Testis (tissue), 3 donors: ENCODE measurements around the gene CRTC2. TPM values are rescaled to one million over a fixed set of nuclear protein-coding genes. Genes with fewer than 3 reads are reported as not detected.
"Not testable (repeated sequence)": the region's sequence is repeated elsewhere in the genome, so short reads cannot be mapped to it uniquely, and the experiment has no call there.

Experiments used
- DNase-seq: peaks from one replicate; pipeline ENCODE4 v3.0.0-alpha.2; 2019
- H3K27ac ChIP-seq, 2 donors: fragments of 200-600 bp; sonication (generic); one replicate each; pipeline ENCODE4 v1.5.1; 2019
- H3K27me3 ChIP-seq: fragments of 200-600 bp; sonication (generic); one replicate; pipeline ENCODE4 v1.5.1; 2019
- H3K36me3 ChIP-seq: fragments of 200-600 bp; sonication (generic); one replicate; pipeline ENCODE4 v1.5.1; 2017; ENCODE audit warnings: low read depth; ENCODE audit errors: missing control alignments
- H3K4me1 ChIP-seq: fragments of 200-600 bp; sonication (generic); one replicate; pipeline ENCODE4 v1.5.1; 2019
- H3K4me3 ChIP-seq, 2 donors: fragments of 200-600 bp; sonication (generic); one replicate each; pipeline ENCODE4 v1.5.1; 2017 to 2019
- H3K9me3 ChIP-seq: fragments of 200-600 bp; sonication (generic); one replicate; pipeline ENCODE4 v1.5.1; 2017
- POLR2A ChIP-seq: fragments of 450-650 bp; IDR thresholded peaks from one replicate; pipeline ENCODE4 v1.6.1; 2017; ENCODE audit warnings: antibody characterized with exemption, mild to moderate bottlenecking, moderate library complexity
- WGBS, 2 donors: methylation state at CpG; one replicate each; pipeline ENCODE4 v1.1.5; 2018; 5-methylcytosine and 5-hydroxymethylcytosine counted together
- intact Hi-C: fragments of 100-400 bp; cut with DNase I; formaldehyde crosslinking; loops from one replicate; pipeline ENCODE4 v1.15.1; 2023; ENCODE audit warnings: low total_unique reads
- polyA plus RNA-seq: library from polyadenylated mRNA; stranded (reverse); fragments of 350-450 nt; fragmentation: Illumina TruSeq; extraction: RNeasy Lipid Tissue Mini Kit (QIAGEN cat#74804); gene quantifications from one replicate; pipeline ENCODE4 v1.2.3, GENCODE V29; 2014; ENCODE audit warnings: low read depth, low replicate concordance; ENCODE audit not compliant: insufficient read depth
- total RNA-seq, 2 donors: library from RNA; depleted of rRNA; stranded (reverse); fragments of >200 nt; gene quantifications; one replicate each; pipeline ENCODE4 v1.2.3, GENCODE V29; 2016
- TF ChIP-seq, protein P1 (sequence below), 3 experiments: fragments of 450-650 bp in 2 of 3; fragments of 200-600 bp in 1 of 3; sonication (generic) in 1 of 3; IDR thresholded peaks; one replicate each; pipeline ENCODE4 v1.5.1; 2016 to 2019; ENCODE audit warnings: antibody characterized with exemption in 3 of 3, mild to moderate bottlenecking in 2 of 3, moderate library complexity in 1 of 3

Gene CRTC2
- total and polyA plus RNA-seq, 3 donors from 2014 or later = 32.0 to 49.7 (median 49.1) TPM

DNA sequence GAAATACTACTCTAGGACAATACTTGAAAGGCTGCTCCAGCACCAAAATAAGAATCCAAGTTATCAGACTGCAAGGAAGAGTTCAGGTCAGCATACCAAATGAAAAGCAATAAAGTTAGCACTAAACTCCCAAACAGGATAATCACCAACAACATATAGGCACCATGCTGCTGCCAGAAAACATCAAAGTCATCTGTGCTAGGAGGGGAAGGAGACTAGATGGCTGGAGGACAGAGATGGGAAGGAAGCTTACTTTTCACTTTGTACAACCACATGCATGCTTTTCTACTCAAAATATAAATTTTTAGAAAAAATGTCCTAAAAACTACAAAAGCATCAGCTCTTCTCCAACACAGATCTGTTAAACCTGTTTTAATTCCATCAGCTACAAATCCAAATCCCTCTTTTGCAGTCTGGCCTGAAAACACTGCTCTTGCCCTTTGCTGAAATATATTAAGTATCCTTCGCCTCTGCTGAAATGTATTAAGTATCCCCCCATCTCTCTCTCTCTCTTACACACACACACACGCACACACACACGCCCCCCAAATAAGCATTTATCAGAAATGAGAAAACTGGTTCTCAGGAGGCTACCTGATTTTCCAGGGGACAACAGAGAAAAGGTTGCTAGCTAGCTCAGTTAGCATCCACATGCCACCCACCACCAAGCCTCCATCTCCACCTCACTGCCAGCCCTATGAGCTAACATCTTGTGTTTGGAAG, 37.2 kb downstream of the CRTC2 start:
- intact Hi-C loops = no loop called here
- Histone ChIP-seq H3K27ac (peak overlapping the region; percentile 97 to 98), H3K36me3 (no peaks in the 10 kb centered on the region), H3K27me3 (no peaks in the 10 kb centered on the region), H3K4me1 (peaks cover 23% of the 10 kb centered on the region), H3K9me3 (no peaks in the 10 kb centered on the region), H3K4me3 (peak overlapping the region; percentile 98 to 99)
- DNase-seq = no peak
- no peak for TF ChIP-seq POLR2A
- TF ChIP-seq, protein P1, sequence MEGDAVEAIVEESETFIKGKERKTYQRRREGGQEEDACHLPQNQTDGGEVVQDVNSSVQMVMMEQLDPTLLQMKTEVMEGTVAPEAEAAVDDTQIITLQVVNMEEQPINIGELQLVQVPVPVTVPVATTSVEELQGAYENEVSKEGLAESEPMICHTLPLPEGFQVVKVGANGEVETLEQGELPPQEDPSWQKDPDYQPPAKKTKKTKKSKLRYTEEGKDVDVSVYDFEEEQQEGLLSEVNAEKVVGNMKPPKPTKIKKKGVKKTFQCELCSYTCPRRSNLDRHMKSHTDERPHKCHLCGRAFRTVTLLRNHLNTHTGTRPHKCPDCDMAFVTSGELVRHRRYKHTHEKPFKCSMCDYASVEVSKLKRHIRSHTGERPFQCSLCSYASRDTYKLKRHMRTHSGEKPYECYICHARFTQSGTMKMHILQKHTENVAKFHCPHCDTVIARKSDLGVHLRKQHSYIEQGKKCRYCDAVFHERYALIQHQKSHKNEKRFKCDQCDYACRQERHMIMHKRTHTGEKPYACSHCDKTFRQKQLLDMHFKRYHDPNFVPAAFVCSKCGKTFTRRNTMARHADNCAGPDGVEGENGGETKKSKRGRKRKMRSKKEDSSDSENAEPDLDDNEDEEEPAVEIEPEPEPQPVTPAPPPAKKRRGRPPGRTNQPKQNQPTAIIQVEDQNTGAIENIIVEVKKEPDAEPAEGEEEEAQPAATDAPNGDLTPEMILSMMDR (IDR thresholded peaks at IDR 0.05) = no peak
- WGBS, 2 donors = 5 to 13% methylated on average over 3 of the region's 3 CpGs

DNA sequence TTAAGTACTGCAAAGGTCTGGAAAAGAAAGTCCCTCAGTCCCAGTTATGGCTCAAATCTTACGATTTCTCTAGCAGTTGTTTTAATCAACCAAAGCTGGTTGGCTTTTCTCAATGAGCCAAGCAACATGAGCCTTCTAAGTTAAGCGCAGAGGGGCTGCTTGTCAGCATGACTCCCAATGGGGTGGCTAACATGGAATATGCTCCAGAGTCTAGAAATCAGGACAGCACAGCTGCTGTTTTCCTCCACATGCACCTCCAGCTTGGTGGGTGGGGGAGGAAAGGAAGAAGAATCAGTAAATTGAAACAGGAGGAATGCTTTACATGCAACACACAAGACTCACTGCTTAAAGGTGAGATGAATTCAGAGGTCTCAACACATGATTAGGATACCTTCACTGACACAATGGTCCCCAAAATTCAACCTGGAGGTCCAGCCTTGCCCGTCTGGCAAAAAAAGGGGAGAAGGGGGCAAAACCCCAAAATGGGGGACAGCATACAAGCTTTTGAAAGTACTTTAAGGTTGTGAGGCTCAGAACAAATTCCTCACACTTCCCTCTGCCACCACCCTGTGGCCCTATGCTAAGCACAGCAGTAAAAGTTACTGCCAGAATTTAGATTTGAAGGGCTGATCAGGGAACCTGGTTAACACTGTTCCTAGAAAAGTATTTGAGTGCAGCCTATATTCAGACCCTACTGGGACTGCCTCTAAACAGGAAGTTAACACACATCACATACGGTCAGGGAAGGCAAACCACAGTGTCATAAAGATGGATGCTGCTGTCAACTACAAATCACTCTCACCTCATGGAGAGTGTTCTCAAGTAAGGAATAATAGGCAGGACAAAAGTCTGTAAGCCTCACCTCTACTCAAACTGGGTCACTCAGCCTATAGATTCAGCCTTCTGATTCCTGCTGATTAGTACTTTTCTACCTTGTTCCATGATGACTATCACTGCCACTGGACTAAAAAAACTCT, 38.2 kb downstream of the CRTC2 start:
- peaks cover 23% of the 10 kb centered on the region for H3K4me1 ChIP-seq
- DNase-seq = no peak

GRCh38 chr1:153916297-153916696, 42.1 kb downstream of the CRTC2 start:
- H3K27me3 ChIP-seq = no peaks in the 10 kb centered on the region
- no peaks in the 10 kb centered on the region for H3K36me3 ChIP-seq
- H3K4me3 ChIP-seq = no peak overlapping the region
- H3K27ac ChIP-seq = no peak overlapping the region
- WGBS, 2 donors = 84 to 85% methylated on average over 4 of the region's 4 CpGs
- TF ChIP-seq, protein P1 (IDR thresholded peaks at IDR 0.05) = no peak
- no peak for TF ChIP-seq POLR2A
- H3K4me1 ChIP-seq = peaks cover 27% of the 10 kb centered on the region
- H3K9me3 ChIP-seq = no peaks in the 10 kb centered on the region
- intact Hi-C loops = no loop called here
- DNase-seq = no peak

More for the DNA sequence above, 38.2 kb downstream of the CRTC2 start:
- WGBS, 2 donors = 25 to 28% methylated on average over 4 of the region's 4 CpGs
- TF ChIP-seq, protein P1 (IDR thresholded peaks at IDR 0.05) = no peak
- TF ChIP-seq POLR2A = no peak
- intact Hi-C loops = no loop called here
- no peaks in the 10 kb centered on the region for H3K27me3 ChIP-seq
- no peak overlapping the region for H3K4me3 ChIP-seq
- H3K36me3 ChIP-seq = no peaks in the 10 kb centered on the region
- no peaks in the 10 kb centered on the region for H3K9me3 ChIP-seq
- no peak overlapping the region for H3K27ac ChIP-seq

DNA sequence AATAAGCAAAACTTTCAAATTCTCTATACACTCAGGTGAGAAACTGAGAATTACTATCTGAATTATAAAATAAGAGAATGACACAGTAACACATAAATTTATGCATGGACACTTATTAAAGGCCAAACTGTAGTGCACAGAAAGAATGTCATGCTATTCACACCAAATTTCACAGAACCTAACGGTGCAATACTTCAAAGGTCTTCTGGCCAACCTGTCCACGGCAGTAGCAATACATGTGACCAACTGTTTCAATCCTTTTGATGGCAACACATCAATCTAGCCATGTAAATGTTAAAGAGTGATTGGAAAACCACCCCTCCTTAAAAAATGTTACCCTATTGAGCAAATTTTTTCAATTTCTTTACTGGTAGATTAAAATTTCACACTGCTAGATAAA, 46.1 kb downstream of the CRTC2 start:
- Histone ChIP-seq H3K4me1 (peaks cover 9% of the 10 kb centered on the region), H3K27me3 (no peaks in the 10 kb centered on the region), H3K36me3 (no peaks in the 10 kb centered on the region), H3K4me3 (no peak overlapping the region), H3K9me3 (no peaks in the 10 kb centered on the region), H3K27ac (no peak overlapping the region)
- 68 to 82% methylated on average over 2 of the region's 2 CpGs for WGBS, 2 donors
- DNase-seq = no peak
- no peak for TF ChIP-seq POLR2A
- TF ChIP-seq, protein P1 (IDR thresholded peaks at IDR 0.05) = no peak
- intact Hi-C loops = no loop called here

DNA sequence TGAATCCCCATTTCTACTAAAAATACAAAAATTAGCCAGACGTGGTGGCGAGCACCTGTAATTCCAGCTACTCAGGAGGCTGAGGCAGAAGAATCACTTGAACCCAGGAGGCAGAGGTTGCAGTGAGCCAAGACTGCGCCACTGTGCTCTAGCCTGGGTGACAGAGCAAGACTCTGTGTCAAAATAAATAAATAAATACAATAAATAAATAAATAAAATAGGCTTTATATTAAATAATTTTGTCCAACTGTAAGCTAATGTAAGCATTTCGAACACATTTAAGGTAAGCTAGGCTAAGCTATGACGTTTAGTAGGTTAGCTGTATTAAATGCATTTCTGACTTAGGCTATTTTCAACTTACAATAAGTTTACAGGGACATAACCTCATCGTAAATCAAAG, 47.9 kb downstream of the CRTC2 start:
- WGBS, 2 donors = 83 to 84% methylated on average over 6 of the region's 6 CpGs
- H3K27ac ChIP-seq, intact Hi-C loops, H3K27me3 ChIP-seq, H3K4me1 ChIP-seq, H3K9me3 ChIP-seq, H3K36me3 ChIP-seq, DNase-seq, H3K4me3 ChIP-seq: not testable (repeated sequence)
